ENCODE data around the gene LETM1. TPM values are rescaled to one million over a fixed set of nuclear protein-coding genes. Genes with fewer than 3 reads are reported as not detected.
A peak's percentile ranks its signal among the peaks of the same experiment; 100 is the strongest.

LETM1 gene
- total and polyA plus RNA-seq, 2 of the 13 experiments (the other 11 are each of a cell fraction or from before 2014, with no cell fraction given), result 9.7 to 41.6 TPM

GRCh38 chr4:1793940-1794808, 61.8 kb downstream of the LETM1 start (continued):
- no peak for TF ChIP-seq KAT2B (IDR thresholded peaks at IDR 0.05; ENCODE audit: borderline replicate concordance, low read depth, low read length)
- TF ChIP-seq ZNF160 (CRISPR knock-in tag; IDR thresholded peaks at IDR 0.05), result no peak
- TF ChIP-seq ZMAT3 (CRISPR knock-in tag; conservative IDR thresholded peaks at IDR 0.05), result no peak
- peak; percentile 29; the same call in 1 of the 2 replicates for TF ChIP-seq UBTF (CRISPR knock-in tag; IDR thresholded peaks at IDR 0.05)
- TF ChIP-seq FOXM1 (CRISPR knock-in tag; IDR thresholded peaks at IDR 0.05), result no peak
- no peak for TF ChIP-seq ZNF674 (CRISPR knock-in tag; IDR thresholded peaks at IDR 0.05; ENCODE audit: low read depth)
- TF ChIP-seq ZNF850 (CRISPR knock-in tag; conservative IDR thresholded peaks at IDR 0.05), result no peak
- no peak for TF ChIP-seq ZBTB21 (CRISPR knock-in tag; IDR thresholded peaks at IDR 0.05)
- TF ChIP-seq ZNF737 (CRISPR knock-in tag; IDR thresholded peaks at IDR 0.05; ENCODE audit: borderline replicate concordance), result no peak
- TF ChIP-seq ZNF343 (CRISPR knock-in tag; IDR thresholded peaks at IDR 0.05), result no peak
- peak; percentile 25; the same call in 1 of the 2 replicates for TF ChIP-seq FOXC1 (CRISPR knock-in tag; IDR thresholded peaks at IDR 0.05; ENCODE audit: borderline replicate concordance)
- no peak for TF ChIP-seq FOXA1 (IDR thresholded peaks at IDR 0.05)
- TF ChIP-seq FOXA1 (CRISPR knock-in tag; IDR thresholded peaks at IDR 0.05), result no peak
- no peak for TF ChIP-seq ZNF280B (CRISPR knock-in tag; IDR thresholded peaks at IDR 0.05; ENCODE audit: borderline replicate concordance)
- TF ChIP-seq NCOR1 (IDR thresholded peaks at IDR 0.05; ENCODE audit: borderline replicate concordance, low read length), result no peak
- TF ChIP-seq SCMH1 (CRISPR knock-in tag; IDR thresholded peaks at IDR 0.05; ENCODE audit: borderline replicate concordance), result no peak
- no peak for TF ChIP-seq ATF7 (IDR thresholded peaks at IDR 0.05)
- no peak for TF ChIP-seq ATF7 (CRISPR knock-in tag; IDR thresholded peaks at IDR 0.05)
- TF ChIP-seq ZNF142 (CRISPR knock-in tag; IDR thresholded peaks at IDR 0.05), result no peak
